ENCODE results near the gene CBX5. TPM values are rescaled to one million over a fixed set of nuclear protein-coding genes. Genes with fewer than 3 reads are reported as not detected.

Gene CBX5
- total and polyA plus RNA-seq, 9 of the 15 experiments (the other 6 are each of a cell fraction or from before 2014, with no cell fraction given): 32.6 to 102 (median 59.2) TPM

- TF ChIP-seq ZBTB40 (IDR thresholded peaks at IDR 0.05) (no peak; the same call in 1 of the 2 replicates), ZBTB40 (CRISPR knock-in tag; IDR thresholded peaks at IDR 0.05) (no peak), HMBOX1 (IDR thresholded peaks at IDR 0.05) (peak; percentile 88), GABPB2 (CRISPR knock-in tag; conservative IDR thresholded peaks at IDR 0.05) (no peak), FOXP4 (CRISPR knock-in tag; IDR thresholded peaks at IDR 0.05; ENCODE audit: borderline replicate concordance) (0 out of 2 replicates have a peak, but pooled peaks have one; percentile 81), BCL6 (CRISPR knock-in tag; IDR thresholded peaks at IDR 0.05) (no peak), SMARCC2 (IDR thresholded peaks at IDR 0.05; ENCODE audit: low read depth) (no peak), PTRF (tag; IDR thresholded peaks at IDR 0.05) (no peak), FOXA3 (CRISPR knock-in tag; conservative IDR thresholded peaks at IDR 0.05 in 1 of 2, IDR thresholded peaks at IDR 0.05 in 1 of 2) (no peak), HOMEZ (CRISPR knock-in tag; IDR thresholded peaks at IDR 0.05) (no peak), ZZZ3 (IDR thresholded peaks at IDR 0.05) (no peak), ELF4 (CRISPR knock-in tag; IDR thresholded peaks at IDR 0.05) (peak; percentile 41; the same call in 1 of the 2 replicates), PTTG1 (tag; IDR thresholded peaks at IDR 0.05; ENCODE audit: low read depth) (no peak)
Measured at GRCh38 chr12:54306925-54307741, 27.2 kb upstream of the CBX5 start (continued).
